HEK293T (cell line): ENCODE measurements around the gene RBM20.
"Not testable (repeated sequence)": the region's sequence is repeated elsewhere in the genome, so short reads cannot be mapped to it uniquely, and the experiment has no call there.

Experiments
- CTCF ChIA-PET: fragments of 350-600 bp; formaldehyde crosslinking; extraction: SDS; loops from one replicate; lab custom pipeline; 2021; ENCODE audit warnings: antibody characterized with exemption, inconsistent platforms; lab: Yijun Ruan, JAX
- POLR2A ChIA-PET: fragments of 350-600 bp; formaldehyde crosslinking; extraction: SDS; loops from one replicate; lab custom pipeline; 2020; ENCODE audit warnings: antibody characterized with exemption, inconsistent platforms; lab: Yijun Ruan, JAX
- DNase-seq: peaks from one replicate; pipeline ENCODE4 v3.0.0; 2012; ENCODE audit warnings: mixed read lengths; ENCODE audit errors: extremely low spot score
- ARNT ChIP-seq: fragments of 450-650 bp; IDR thresholded peaks from 2 replicates; pipeline ENCODE4 v1.6.1; 2017; ENCODE audit warnings: mild to moderate bottlenecking
- BHLHE40 ChIP-seq: fragments of 450-650 bp; IDR thresholded peaks from 2 replicates; pipeline ENCODE4 v1.6.1; 2016; ENCODE audit warnings: mild to moderate bottlenecking, moderate library complexity, borderline replicate concordance
- CTBP1 ChIP-seq: fragments of 450-650 bp; IDR thresholded peaks from 2 replicates; pipeline ENCODE4 v1.6.1; 2016; ENCODE audit warnings: borderline replicate concordance
- ELF4 ChIP-seq: fragments of 450-650 bp; IDR thresholded peaks from 2 replicates; pipeline ENCODE4 v1.6.1; 2017; ENCODE audit warnings: antibody characterized with exemption
- FOXA1 ChIP-seq: fragments of 450-650 bp; IDR thresholded peaks from 2 replicates; pipeline ENCODE4 v1.6.1; 2016; ENCODE audit warnings: mild to moderate bottlenecking
- FOXK2 ChIP-seq: fragments of 450-650 bp; IDR thresholded peaks from 2 replicates; pipeline ENCODE4 v1.6.1; 2016; ENCODE audit warnings: mild to moderate bottlenecking
- FOXM1 ChIP-seq: fragments of 450-650 bp; IDR thresholded peaks from 2 replicates; pipeline ENCODE4 v1.6.1; 2017; ENCODE audit warnings: mild to moderate bottlenecking, borderline replicate concordance
- HDGF ChIP-seq: fragments of 450-650 bp; IDR thresholded peaks from 2 replicates; pipeline ENCODE4 v1.6.1; 2017; ENCODE audit warnings: antibody characterized with exemption, borderline replicate concordance
- L3MBTL2 ChIP-seq: fragments of 450-650 bp; conservative IDR thresholded peaks from 2 replicates; pipeline ENCODE4 v1.6.1; 2016; ENCODE audit warnings: mild to moderate bottlenecking
- LEF1 ChIP-seq: fragments of 450-650 bp; IDR thresholded peaks from 2 replicates; pipeline ENCODE4 v1.6.1; 2017; ENCODE audit warnings: mild to moderate bottlenecking, borderline replicate concordance
- NFRKB ChIP-seq: fragments of 450-650 bp; IDR thresholded peaks from 2 replicates; pipeline ENCODE4 v1.6.1; 2016; ENCODE audit warnings: mild to moderate bottlenecking, moderate library complexity
- PKNOX1 ChIP-seq: fragments of 450-650 bp; IDR thresholded peaks from 2 replicates; pipeline ENCODE4 v1.6.1; 2016
- SP1 ChIP-seq: fragments of 450-650 bp; IDR thresholded peaks from 2 replicates; pipeline ENCODE4 v1.6.1; 2017
- SUZ12 ChIP-seq: fragments of 450-650 bp; IDR thresholded peaks from 2 replicates; pipeline ENCODE4 v1.6.1; 2016; ENCODE audit warnings: mild to moderate bottlenecking
- TARDBP ChIP-seq: fragments of 450-650 bp; IDR thresholded peaks from 2 replicates; pipeline ENCODE4 v1.6.1; 2016
- ZNF384 ChIP-seq: fragments of 450-650 bp; IDR thresholded peaks from 2 replicates; pipeline ENCODE4 v1.6.1; 2016

Gene RBM20

DNA sequence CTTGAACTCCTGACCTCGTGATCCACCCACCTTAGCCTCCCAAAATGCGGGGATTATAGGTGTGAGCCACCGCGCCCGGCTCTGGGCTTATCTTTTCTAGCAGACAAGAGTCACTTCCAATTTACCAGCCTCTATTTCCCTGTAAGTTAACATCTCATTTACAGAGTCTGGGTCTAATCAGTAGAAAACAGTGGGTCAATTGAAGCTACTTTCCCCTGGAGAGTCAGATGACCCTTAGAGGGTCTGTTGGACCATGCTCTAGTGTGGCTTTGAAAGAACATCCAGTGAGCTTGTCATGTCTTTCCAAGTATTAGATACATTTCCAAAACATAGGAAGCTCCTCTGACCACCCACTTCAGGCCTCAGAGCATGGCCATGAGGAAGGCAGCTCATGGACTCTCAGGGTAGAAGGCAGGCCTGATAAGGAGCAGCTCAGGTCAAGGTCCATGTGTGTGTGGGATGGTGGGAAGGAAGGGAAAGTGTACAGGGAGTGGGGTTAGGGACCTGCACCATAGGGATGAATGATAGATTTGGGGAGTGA lies 27.6 kb upstream of the RBM20 start:
- POLR2A ChIA-PET = interaction anchor here (1.6 kb wide), 1 partner anchor 30 kb away, joined by 3 read pairs; no protein-coding TSS in a partner anchor
- no peak for DNase-seq
- no peak for TF ChIP-seq FOXK2
- TF ChIP-seq NFRKB = no peak
- no peak for TF ChIP-seq PKNOX1
- no peak for TF ChIP-seq FOXA1
- TF ChIP-seq L3MBTL2 = no peak
- TF ChIP-seq CTBP1 = no peak
- no peak for TF ChIP-seq ZNF384
- TF ChIP-seq ELF4 = no peak
- no peak for TF ChIP-seq BHLHE40
- TF ChIP-seq LEF1 = no peak
- no peak for TF ChIP-seq FOXM1
- no peak for TF ChIP-seq SUZ12
- no peak for TF ChIP-seq HDGF
- no peak for TF ChIP-seq TARDBP
- no peak for TF ChIP-seq SP1
- CTCF ChIA-PET = interaction anchor here (0.5 to 0.6 kb wide), 2 partner anchors 65 to 113 kb away, joined by 3 to 4 read pairs; no protein-coding TSS in a partner anchor

GRCh38 chr10:110617425-110618229 lies 26.5 kb upstream of the RBM20 start:
- CTCF ChIA-PET = interaction anchor here (0.5 to 1.3 kb wide), 3 partner anchors 9 to 127 kb away, joined by 3 read pairs; no protein-coding TSS in a partner anchor
- DNase-seq = no peak
- no peak for TF ChIP-seq ZNF384
- no peak for TF ChIP-seq SUZ12
- TF ChIP-seq FOXM1 = no peak
- TF ChIP-seq FOXK2 = no peak
- no peak for TF ChIP-seq ELF4
- no peak for TF ChIP-seq L3MBTL2
- no peak for TF ChIP-seq NFRKB
- TF ChIP-seq SP1 = no peak
- TF ChIP-seq ARNT = no peak
- POLR2A ChIA-PET = interaction anchor here (1.6 kb wide), 1 partner anchor 29 kb away, joined by 3 read pairs; no protein-coding TSS in a partner anchor

DNA sequence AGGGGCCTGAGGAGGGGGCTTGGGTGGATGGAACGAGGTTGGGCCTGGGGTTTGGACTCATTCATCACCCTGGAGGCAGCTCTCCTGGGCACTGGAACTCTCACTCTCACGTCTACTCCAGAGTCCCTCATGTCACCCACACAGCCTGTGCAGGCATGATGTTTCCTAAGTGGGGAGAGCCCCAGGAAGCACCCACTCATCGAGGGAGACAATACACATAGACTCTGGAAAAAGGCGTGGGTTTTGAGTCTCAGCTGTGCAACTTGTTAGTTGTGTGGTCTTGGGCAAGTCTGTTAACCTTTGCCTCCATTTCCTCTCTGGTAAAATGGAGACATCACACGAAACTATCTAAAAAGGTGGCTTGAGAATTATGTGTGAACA lies 25.9 kb upstream of the RBM20 start:
- DNase-seq = no peak
- ChIA-PET POLR2A (interaction anchor here (1.6 kb wide), 1 partner anchor 28 kb away, joined by 3 read pairs; no protein-coding TSS in a partner anchor), CTCF (interaction anchor here (0.7 to 1.3 kb wide), 2 partner anchors 9 to 126 kb away, joined by 3 read pairs; no protein-coding TSS in a partner anchor)
- TF ChIP-seq PKNOX1 (no peak), FOXA1 (no peak), NFRKB (no peak), HDGF (no peak), ZNF384 (no peak), TARDBP (no peak), FOXM1 (no peak), ARNT (no peak), SUZ12 (no peak), ELF4 (no peak)

- ChIA-PET CTCF (interaction anchor here (0.7 to 1.2 kb wide), 3 partner anchors 9 to 53 kb away, joined by 3 to 5 read pairs (median 3); no protein-coding TSS in a partner anchor), POLR2A (interaction anchor here (1.0 kb wide), 1 partner anchor 25 kb away, joined by 4 read pairs; the partner anchor contains the start of gene RBM20)
- TF ChIP-seq BHLHE40 (no peak), SUZ12 (no peak), TARDBP (no peak), FOXA1 (no peak), ELF4 (no peak), PKNOX1 (no peak), HDGF (no peak), L3MBTL2 (no peak), ARNT (no peak), ZNF384 (no peak), FOXK2 (no peak), FOXM1 (no peak), SP1 (no peak)
- no peak for DNase-seq
Observed at GRCh38 chr10:110619514-110620397, 24.4 kb upstream of the RBM20 start.

DNA sequence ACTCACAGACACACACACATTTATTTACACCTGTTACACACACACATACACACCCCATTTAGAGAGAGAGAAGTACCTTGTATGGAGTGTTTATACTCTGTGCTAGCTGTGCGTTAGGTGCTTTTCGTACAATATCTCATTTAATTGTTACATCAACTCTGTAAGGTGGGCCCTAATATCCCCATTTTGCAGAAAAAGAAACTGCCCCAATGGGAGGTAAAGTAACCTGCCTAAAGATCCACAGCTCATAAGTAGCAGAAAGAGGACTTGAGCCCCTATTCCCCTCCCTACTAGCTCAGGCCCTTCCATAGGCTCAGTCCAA lies 23.8 kb upstream of the RBM20 start:
- CTCF ChIA-PET = interaction anchor here (1.2 kb wide), 1 partner anchor 10 kb away, joined by 5 read pairs; no protein-coding TSS in a partner anchor

GRCh38 chr10:110623316-110623715 lies 20.8 kb upstream of the RBM20 start:
- ChIA-PET POLR2A (interaction anchor here (1.3 kb wide), 1 partner anchor 318 kb away, joined by 3 read pairs; the partner anchor contains the start of gene SMNDC1), CTCF (interaction anchor here (0.8 to 1.3 kb wide), 2 partner anchors 13 to 85 kb away, joined by 3 read pairs; no protein-coding TSS in a partner anchor)
- not testable (repeated sequence) for DNase-seq

More for the DNA sequence above, 23.8 kb upstream of the RBM20 start:
- POLR2A ChIA-PET = no interaction called here
- no peak for DNase-seq
- TF ChIP-seq ZNF384 = no peak
- no peak for TF ChIP-seq FOXA1
- no peak for TF ChIP-seq LEF1
- no peak for TF ChIP-seq CTBP1
- TF ChIP-seq PKNOX1 = no peak
- no peak for TF ChIP-seq SUZ12
- TF ChIP-seq ARNT = no peak
- no peak for TF ChIP-seq ELF4
- no peak for TF ChIP-seq FOXK2
- no peak for TF ChIP-seq SP1
